ENCODE measurements around the gene ZNHIT2. TPM values are rescaled to one million over a fixed set of nuclear protein-coding genes. Genes with fewer than 3 reads are reported as not detected.

Gene ZNHIT2
- total and polyA plus RNA-seq, 2 of the 8 experiments (the other 6 are each of a cell fraction or from before 2014, with no cell fraction given) = 13.0 to 16.1 TPM

- no peak; the same call in 1 of the 2 replicates for TF ChIP-seq POLR2AphosphoS5 (IDR thresholded peaks at IDR 0.05; ENCODE audit: low read depth, low read length)
- TF ChIP-seq SIN3A (conservative IDR thresholded peaks at IDR 0.05 in 1 of 2, IDR thresholded peaks at IDR 0.05 in 1 of 2; ENCODE audit: low read depth in 1 of 2, low read length in 2 of 2) = 0 out of 4 replicates have a peak, but pooled peaks of 1 of the 2 experiments have one; percentile 2
- TF ChIP-seq TCF12 (IDR thresholded peaks at IDR 0.05; ENCODE audit: low read depth, low read length) = no peak
- no peak for TF ChIP-seq SAP30 (IDR thresholded peaks at IDR 0.05; ENCODE audit: insufficient read depth, insufficient replicate concordance, low read length)
- no peak for TF ChIP-seq BCL11A (IDR thresholded peaks at IDR 0.05; ENCODE audit: low read depth in 2 of 2, low read length in 2 of 2)
- H2BK12ac ChIP-seq (ENCODE audit: low read depth, low read length) = peak overlapping the region; percentile 77; the same call in 1 of the 2 replicates
- H3K23me2 ChIP-seq (ENCODE audit: low read depth, low read length) = peaks cover 8% of the 10 kb centered on the region
- H2BK120ac ChIP-seq (replicated peaks; ENCODE audit: low read depth, low read length) = no peak overlapping the region
- H3K4ac ChIP-seq (replicated peaks; ENCODE audit: insufficient read length, low read depth, low read length) = peak overlapping the region; percentile 27
- H4K91ac ChIP-seq (replicated peaks; ENCODE audit: insufficient read length, low read length) = no peak overlapping the region
- no peaks in the 10 kb centered on the region for H3K27me3 ChIP-seq (replicated peaks in 1 of 4; ENCODE audit: control insufficient read depth in 3 of 4, extremely low read depth in 1 of 4, insufficient read depth in 3 of 4, low read length in 3 of 4)
- H3K9me3 ChIP-seq (ENCODE audit: insufficient read depth in 2 of 2, low read depth in 1 of 2, low read length in 1 of 2) = no peaks in the 10 kb centered on the region
- H4K8ac ChIP-seq (ENCODE audit: extremely low read depth, insufficient read depth, low read length) = 0 out of 2 replicates have a peak overlapping the region, but pooled peaks have one; percentile 77
- 58% methylated on average over 22 of the region's 23 CpGs; no CpG with 5 or more reads in 1 of the 2 experiments for WGBS, 2 experiments (ENCODE audit: extremely low coverage in 1 of 2, insufficient coverage in 1 of 2, insufficient read length in 1 of 2, insufficient replicate concordance in 2 of 2, low coverage in 1 of 2, low lambda C conversion rate in 2 of 2, missing lambda C conversion rate in 1 of 2)
- peak overlapping the region; percentile 84 for H3K27ac ChIP-seq (ENCODE audit: low read depth, low read length)
- H3K4me2 ChIP-seq (ENCODE audit: insufficient read depth in 1 of 2, low read depth in 2 of 2, low read length in 2 of 2) = peak overlapping the region; percentile 88 to 98
- H3K14ac ChIP-seq (ENCODE audit: insufficient read length) = no peak overlapping the region
- peaks cover 0 to 4% of the 10 kb centered on the region in 2 experiments for H4K20me1 ChIP-seq (replicated peaks in 1 of 2; ENCODE audit: control insufficient read depth in 1 of 2, insufficient read depth in 2 of 2, low read length in 2 of 2)
- H3K4me1 ChIP-seq (replicated peaks in 1 of 4; ENCODE audit: control insufficient read depth in 3 of 4, insufficient read depth in 4 of 4, low read length in 3 of 4) = peaks cover 0 to 9% (median 4%) of the 10 kb centered on the region in 4 experiments; a peak in 5 of 7 replicates
- H4K5ac ChIP-seq (ENCODE audit: insufficient read length, low read depth, low read length) = peak overlapping the region; percentile 45
- H3K23ac ChIP-seq (ENCODE audit: insufficient read length) = no peak overlapping the region
- H3K79me1 ChIP-seq (ENCODE audit: low read depth, low read length) = peaks cover 22% of the 10 kb centered on the region
- no peak overlapping the region for H3K18ac ChIP-seq (ENCODE audit: extremely low read depth, low read length)
- H3K9ac ChIP-seq (replicated peaks in 1 of 4; ENCODE audit: extremely low read depth in 1 of 4, low read depth in 3 of 4, low read length in 3 of 4) = peak overlapping the region; percentile 34 to 90 (median 81)
- no peak for FAIRE-seq
- ChIA-PET CTCF (ENCODE audit: partially characterized antibody) (interaction anchor here (0.9 to 2.3 kb wide), 2 partner anchors 26 to 198 kb away, joined by 4 to 7 read pairs; no protein-coding TSS in a partner anchor), POLR2A (ENCODE audit: partially characterized antibody) (interaction anchor here (0.7 to 16.8 kb wide), 6 partner anchors 11 to 43 kb away, joined by 3 to 230 read pairs (median 8); partner anchors contain the start of genes CDCA5, FAU, MRPL49 and VPS51)
- no peak for DNase-seq (ENCODE audit: low read depth in 1 of 2, low spot score in 2 of 2)
- H3K4me3 ChIP-seq (ENCODE audit: extremely low read depth in 1 of 4, insufficient read depth in 2 of 4, low read depth in 3 of 4, low read length in 4 of 4) = peak overlapping the region; percentile 92 to 99 (median 98)
- 0 out of 2 replicates have a peak overlapping the region, but pooled peaks have one; percentile 31 for H2BK15ac ChIP-seq (ENCODE audit: low read length)
- H2BK5ac ChIP-seq (ENCODE audit: low read depth, low read length) = peak overlapping the region; percentile 90
- H2AFZ ChIP-seq (ENCODE audit: low read length) = 0 out of 2 replicates have a peak overlapping the region, but pooled peaks have one; percentile 8
- peak overlapping the region; percentile 35 for H3K56ac ChIP-seq (replicated peaks; ENCODE audit: insufficient read length, low read depth, low read length)
- H2BK20ac ChIP-seq (ENCODE audit: low read length) = no peak overlapping the region
- H3K36me3 ChIP-seq (ENCODE audit: control insufficient read depth in 2 of 4, insufficient read depth in 4 of 4, low read length in 3 of 4) = peaks cover 14 to 29% (median 24%) of the 10 kb centered on the region in 4 experiments
- peaks cover 10 to 33% of the 10 kb centered on the region in 2 experiments for H3K79me2 ChIP-seq (ENCODE audit: control insufficient read depth in 1 of 2, insufficient read depth in 2 of 2, low read length in 2 of 2)
- no peak overlapping the region for H2AK5ac ChIP-seq (ENCODE audit: low read depth, low read length)
These were observed 32.7 kb downstream of the ZNHIT2 start for GRCh38 chr11:65084598-65085375.
